Measurements from ENCODE around the gene MDFI.
A peak's percentile ranks its signal among the peaks of the same experiment; 100 is the strongest.

Gene MDFI

GRCh38 chr6:41638002-41638934, at the start of gene MDFI:
MDFI (plus strand) TSS chr6:41638468; CDS start chr6:41638750, 282 bp downstream.
- DNase-seq (ENCODE audit: low read depth in 2 of 2) = no peak

DNA sequence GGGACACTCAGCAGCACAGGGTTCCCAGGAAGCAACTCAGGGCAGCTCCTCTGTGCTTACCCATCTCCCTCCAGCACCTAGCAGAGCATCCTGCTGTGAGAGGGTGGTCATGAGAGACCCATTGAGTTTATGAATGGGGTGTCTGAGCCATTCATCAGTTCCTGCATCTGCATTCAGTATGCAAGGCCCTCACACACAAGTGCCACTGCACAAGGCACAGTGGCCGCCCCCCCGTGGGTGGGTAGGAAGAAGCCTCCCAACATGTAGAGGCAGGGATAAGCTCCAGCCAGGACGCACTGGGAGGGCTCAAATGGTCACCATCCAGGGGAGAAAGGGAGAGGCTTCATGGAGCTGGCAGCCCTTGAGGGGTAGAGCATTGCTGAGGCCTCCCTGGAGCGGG, 49.0 kb upstream of the MDFI start:
- DNase-seq (ENCODE audit: low read depth in 2 of 2) = no peak

- no peak for DNase-seq (ENCODE audit: low read depth in 2 of 2)
These were observed 48.3 kb upstream of the MDFI start for GRCh38 chr6:41589636-41590622.

DNA sequence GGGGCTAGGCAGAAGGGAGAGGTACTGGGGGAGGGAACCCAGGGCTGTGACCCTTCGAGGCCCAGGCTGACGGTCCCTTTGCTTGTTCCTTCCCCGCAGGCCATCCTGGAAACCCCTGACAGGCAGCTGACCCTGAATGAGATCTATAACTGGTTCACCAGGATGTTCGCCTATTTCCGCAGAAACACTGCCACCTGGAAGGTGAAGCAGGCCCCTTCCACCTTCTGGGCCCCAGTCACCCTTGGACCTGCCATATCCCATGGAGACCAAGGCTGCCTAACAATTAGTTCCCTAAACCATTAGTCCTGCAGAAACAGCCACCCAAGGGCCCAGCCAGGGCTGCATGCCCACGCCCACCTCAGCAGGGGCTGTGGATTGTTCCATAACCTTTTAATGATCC, 47.1 kb upstream of the MDFI start:
- no peak for DNase-seq (ENCODE audit: low read depth in 2 of 2)

- peak; percentile 61 to 71 for DNase-seq (ENCODE audit: low read depth in 2 of 2)
These were observed 46.3 kb upstream of the MDFI start for GRCh38 chr6:41591859-41592502.

DNA sequence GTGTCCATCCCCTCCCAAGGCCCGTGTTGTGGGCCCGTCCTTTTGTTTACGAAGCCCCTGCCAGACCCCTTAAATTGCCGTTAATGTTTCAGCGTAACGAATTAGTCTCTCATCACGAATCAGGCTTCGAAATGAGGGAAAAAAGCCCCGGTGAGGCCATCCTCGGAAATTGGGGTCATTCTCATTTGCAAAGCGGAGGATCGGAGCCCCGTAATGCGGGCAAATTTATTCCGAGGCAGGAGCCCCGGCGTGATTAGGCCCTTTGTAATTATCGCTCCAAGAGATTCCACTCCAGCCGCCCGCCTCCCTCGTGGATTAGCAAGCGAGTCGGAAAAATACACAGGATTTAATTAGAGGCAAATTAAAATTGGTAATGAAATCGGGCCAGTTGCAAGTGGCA, 44.9 kb upstream of the MDFI start:
- no peak for DNase-seq (ENCODE audit: low read depth in 2 of 2)

GRCh38 chr6:41593839-41594238, 44.4 kb upstream of the MDFI start:
- no peak for DNase-seq (ENCODE audit: low read depth in 2 of 2)

DNA sequence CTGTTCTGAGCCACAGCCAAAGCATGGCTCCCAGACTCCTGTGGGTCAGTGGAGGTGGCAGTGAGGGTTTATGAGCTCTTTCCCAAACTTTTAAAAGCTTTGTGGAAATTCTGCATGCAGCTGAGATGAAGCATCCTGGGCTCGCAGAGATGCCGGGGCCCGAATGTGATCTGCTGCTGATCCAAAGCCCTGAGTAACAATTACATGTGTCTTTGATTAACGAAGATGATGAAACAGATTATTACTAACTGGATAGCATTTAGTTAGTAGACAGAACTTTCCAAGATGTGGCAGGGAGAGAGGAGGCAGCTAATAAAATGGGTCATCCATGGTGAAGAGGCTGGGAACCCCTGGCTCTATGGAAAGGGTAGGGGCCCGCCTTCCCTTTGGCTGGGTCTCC, 43.9 kb upstream of the MDFI start:
- no peak for DNase-seq (ENCODE audit: low read depth in 2 of 2)

DNA sequence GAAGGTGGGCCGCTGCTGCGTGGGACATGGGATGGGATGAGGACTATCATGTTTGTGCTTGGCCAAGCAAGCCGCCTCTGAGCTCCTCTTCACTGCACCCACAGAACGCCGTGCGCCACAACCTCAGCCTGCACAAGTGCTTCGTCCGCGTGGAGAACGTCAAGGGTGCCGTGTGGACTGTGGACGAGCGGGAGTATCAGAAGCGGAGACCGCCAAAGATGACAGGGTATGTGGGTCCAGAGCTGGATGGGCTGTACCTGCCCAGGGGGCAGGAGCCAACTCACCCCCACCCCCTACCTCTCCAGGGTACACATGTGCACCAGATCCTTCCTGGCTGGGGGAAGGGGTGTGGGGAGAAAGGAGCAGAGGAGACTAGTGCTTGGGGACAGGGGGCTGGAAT, 43.5 kb upstream of the MDFI start:
- DNase-seq (ENCODE audit: low read depth in 2 of 2) = no peak

DNA sequence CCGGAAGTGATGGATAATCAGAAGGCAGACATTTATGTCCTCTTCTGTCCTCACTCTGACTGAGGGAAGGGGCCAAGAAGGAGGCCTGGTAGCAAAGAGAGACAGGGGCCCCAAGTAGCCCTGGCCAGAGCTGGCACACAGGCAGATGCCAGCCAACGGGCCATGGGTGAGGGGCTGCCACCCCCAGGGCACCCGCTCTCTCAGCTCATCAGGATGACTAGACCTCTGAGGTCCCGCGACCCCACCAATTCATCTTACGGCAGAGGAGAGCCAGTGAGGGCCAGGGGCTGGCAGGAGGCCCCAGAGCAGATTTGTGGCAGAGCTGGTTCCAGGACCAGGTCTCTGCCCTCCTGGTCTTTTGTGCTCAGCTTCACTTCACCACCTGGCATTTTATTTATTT, 43.1 kb upstream of the MDFI start:
- no peak for DNase-seq (ENCODE audit: low read depth in 2 of 2)

DNA sequence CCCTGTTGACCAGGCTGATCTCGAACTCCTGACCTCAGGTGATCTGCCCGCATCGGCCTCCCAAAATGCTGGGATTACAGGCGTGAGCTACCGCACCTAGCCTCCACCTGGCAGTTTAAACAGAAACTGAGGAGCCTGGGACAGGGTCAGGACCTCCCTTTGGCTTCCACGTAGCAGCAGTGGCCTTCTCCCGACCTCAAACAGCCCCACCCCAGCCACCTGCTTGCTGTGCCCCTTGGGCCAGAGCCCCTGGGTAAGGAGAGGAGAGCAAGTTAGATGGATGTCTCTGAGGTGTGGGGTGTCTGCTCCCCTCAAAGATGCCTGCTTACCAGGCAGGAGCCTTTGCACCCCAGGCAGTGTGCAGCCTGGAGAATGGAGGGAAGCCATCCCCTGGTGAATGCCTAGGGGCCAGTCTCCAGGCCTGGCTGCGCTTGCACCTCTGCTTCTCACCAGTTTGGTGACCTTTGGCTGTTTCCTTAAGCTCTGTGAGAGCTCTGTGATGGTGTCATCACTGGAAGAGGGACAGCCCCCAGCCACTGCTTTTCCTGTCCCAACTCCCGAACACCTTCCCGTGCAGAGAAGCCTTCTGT, 42.1 kb upstream of the MDFI start:
- no peak for DNase-seq (ENCODE audit: low read depth in 2 of 2)

DNA sequence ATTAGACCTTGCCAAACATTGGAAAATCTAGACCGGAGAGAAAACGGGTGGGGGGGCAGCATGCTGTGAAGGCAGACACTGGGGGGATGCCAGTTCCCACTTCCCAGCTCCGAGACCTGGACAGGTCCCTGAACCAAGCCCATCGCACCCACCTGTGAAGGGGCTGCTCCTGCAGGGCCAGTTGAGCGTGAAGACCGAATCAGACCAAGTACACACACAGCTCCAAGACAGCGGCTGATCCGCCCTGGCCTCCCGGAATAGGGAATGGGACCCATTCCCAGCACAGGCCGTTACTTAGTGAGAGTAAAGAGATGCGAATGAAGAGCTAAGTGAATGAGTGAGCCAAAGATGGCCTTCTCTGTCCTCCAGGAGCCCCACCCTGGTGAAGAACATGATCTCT, 41.5 kb upstream of the MDFI start:
- no peak for DNase-seq (ENCODE audit: low read depth in 2 of 2)

DNA sequence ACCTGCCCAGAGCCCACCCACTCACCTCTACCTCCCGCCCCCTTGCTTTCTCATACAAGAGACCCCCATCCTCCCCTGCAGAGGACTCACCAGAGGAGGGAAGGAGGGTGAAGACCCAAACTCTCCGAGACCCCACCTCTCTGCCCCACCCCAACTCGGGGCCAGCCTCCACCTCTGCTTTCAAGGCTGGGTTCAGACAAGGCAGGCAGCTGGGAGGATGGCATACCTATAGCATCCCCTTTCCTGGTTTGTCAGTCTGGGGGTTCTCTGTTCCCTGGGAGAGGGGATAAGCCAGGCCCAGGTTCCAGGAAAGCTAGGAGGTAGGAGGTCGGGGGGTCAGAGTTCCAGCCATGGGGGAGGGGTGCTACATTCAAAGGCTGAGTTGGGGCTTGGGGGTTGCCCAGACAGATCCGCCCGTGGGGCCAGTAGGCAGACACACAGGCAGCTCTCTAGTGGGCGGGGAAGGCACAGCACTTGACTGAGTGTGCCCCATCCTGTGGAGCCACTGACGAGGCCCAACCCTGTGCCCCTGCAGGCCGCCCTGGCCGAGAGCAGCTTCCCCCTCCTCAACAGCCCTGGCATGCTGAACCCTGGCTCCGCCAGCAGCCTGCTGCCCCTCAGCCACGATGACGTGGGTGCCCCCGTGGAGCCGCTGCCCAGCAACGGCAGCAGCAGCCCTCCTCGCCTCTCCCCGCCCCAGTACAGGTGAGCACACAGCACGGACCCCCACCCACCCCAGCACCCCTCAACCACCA, 40.8 kb upstream of the MDFI start:
- DNase-seq (ENCODE audit: low read depth in 2 of 2) = no peak

GRCh38 chr6:41598670-41599014, 39.6 kb upstream of the MDFI start:
- no peak for DNase-seq (ENCODE audit: low read depth in 2 of 2)

DNA sequence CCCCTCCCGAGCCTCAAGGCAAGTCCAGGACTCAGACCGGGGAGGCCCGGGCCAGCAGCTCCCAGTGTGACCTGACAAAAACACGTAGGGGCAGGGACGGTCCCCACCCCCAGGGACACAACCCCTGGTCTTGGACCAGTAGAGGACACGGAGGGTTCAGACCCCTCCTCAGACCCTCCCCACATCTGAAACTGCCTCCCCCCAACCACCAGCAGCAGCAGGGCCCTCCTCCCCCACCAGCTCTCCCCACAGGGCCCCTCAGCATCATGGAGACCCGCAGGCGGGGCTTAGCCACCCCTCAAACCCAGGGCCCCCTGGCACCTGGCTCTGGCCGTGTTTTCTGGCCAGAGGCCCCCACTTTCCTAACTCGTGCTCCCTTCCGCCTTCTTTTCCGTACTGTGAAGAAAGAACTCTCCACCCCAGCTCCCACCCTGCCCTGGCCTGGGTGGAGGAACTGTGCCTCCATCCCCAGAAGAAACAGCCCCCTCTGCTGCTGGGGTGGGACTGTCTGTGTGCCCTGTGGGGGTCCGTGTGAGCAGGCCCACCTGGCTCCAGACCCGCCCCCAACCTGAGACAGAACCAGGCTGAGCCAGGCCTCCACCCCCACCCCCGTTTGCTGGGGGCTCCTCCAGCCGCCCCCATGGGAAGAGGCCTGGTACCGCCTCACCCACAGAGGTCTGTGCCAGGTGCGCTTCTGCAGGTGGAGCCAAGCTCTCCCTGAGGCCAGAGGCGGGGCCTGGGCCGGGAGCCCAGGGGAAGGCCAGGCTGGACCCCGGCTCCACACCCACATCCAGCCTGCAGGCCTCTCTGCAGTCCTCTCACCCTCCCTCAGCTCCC, 39.0 kb upstream of the MDFI start:
- no peak for DNase-seq (ENCODE audit: low read depth in 2 of 2)

DNA sequence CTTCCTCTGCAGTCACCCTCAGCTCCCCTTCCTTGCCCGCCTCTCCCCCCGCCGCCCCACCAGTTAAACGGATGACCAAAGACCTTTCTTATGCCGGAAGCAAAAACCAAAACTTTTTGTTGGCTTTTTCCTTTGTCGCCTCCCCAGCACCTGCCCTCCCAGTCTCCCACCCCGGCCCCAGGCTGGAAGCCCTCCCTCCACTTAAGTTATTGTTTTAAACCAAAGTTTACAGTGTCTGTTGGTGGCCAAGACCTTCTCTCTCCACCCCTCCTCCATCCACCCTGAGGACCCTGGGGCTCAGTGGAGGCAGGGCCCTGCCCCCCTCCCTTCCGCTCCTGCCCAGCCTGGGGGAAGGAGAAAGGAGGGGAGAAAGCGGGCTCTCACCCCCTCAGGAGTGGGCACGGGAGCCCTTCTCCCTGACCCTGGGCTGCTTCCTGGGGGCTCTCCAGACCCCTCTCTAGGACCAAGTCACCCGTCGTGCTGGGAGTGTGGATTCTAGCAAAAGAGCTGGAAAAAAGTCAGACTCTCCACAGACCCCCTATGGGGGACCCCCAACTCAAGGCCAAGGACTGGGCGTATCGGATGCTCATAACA, 38.3 kb upstream of the MDFI start:
- no peak for DNase-seq (ENCODE audit: low read depth in 2 of 2)

GRCh38 chr6:41600499-41601247, 37.6 kb upstream of the MDFI start:
- DNase-seq (ENCODE audit: low read depth in 2 of 2) = no peak

DNA sequence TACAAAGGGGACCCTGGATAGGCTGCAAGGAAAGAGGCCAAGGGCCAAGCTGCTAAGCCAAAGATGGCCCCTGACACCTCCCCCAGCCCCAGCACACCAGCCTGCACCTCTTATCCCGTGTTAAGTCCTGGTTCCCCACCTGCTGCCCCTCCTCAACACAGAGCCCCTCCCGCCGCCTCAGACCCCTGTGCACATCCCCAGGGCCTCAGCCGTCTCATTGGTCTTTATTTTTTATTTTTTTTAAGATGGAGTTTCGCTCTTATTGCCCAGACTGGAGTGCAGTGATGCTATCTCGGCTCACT, 37.1 kb upstream of the MDFI start:
- DNase-seq (ENCODE audit: low read depth in 2 of 2) = no peak

DNA sequence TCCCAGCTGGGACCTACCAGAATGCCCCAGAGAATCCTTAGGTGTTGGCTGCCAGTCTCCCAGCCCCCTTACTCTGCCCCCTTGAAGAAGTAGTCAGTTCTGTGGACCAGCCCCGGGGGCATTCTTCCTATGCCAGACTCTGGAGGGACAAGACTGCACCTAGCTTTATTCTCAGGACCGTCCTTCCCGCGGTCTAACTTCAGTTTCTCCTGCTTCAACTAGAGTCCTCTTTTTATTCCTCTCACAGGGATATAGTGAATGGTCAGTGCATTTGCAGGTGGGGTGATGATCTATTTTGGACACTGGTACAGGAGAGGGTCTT, 35.9 kb upstream of the MDFI start:
- DNase-seq (ENCODE audit: low read depth in 2 of 2) = no peak
